PC-9 (cell line): Measurements from ENCODE around the gene CIT. TPM values are rescaled to one million over a fixed set of nuclear protein-coding genes. Genes with fewer than 3 reads are reported as not detected.

ENCODE experiments used
- BruUV-seq: library from RNA; stranded (reverse); fragments of 400-500 nt; replicated peaks from 2 replicates; lab custom pipeline; 2021; lab: Mats Ljungman, UMichigan
- CTCF ChIA-PET: fragments of 300-600 bp; sonication (Branson Sonifier 250); formaldehyde crosslinking; loops from one replicate; lab custom pipeline; 2022; ENCODE audit warnings: antibody characterized with exemption; lab: Charles Lee
- POLR2A ChIA-PET: fragments of 300-600 bp; sonication (Branson Sonifier 250); formaldehyde crosslinking; loops from one replicate; lab custom pipeline; 2022; ENCODE audit warnings: antibody characterized with exemption; ENCODE audit not compliant: unreplicated experiment; lab: Charles Lee
- DNase-seq, 2 experiments: peaks; one replicate each; pipeline versions ENCODE4 v3.0.0 to v3.0.0-alpha.2; 2015 to 2022; ENCODE audit warnings: mixed read lengths in 1 of 2
- H2AFZ ChIP-seq: fragments of 200-600 bp; sonication (generic); 2 replicates; pipeline ENCODE4 v1.8.1; 2017; ENCODE audit warnings: antibody characterized with exemption
- H3F3A ChIP-seq: fragments of 200-600 bp; sonication (generic); 2 replicates; pipeline ENCODE4 v1.8.1; 2017; ENCODE audit warnings: antibody characterized with exemption, mild to moderate bottlenecking, low read depth; ENCODE audit not compliant: insufficient read depth
- H3K27ac ChIP-seq: fragments of 200-600 bp; sonication (generic); 2 replicates; pipeline ENCODE4 v1.6.1; 2016; ENCODE audit warnings: mixed run types
- H3K27me3 ChIP-seq: fragments of 200-600 bp; sonication (generic); 2 replicates; pipeline ENCODE4 v1.6.1; 2016; ENCODE audit warnings: low read depth, mixed run types; ENCODE audit not compliant: insufficient read depth
- H3K36me3 ChIP-seq: fragments of 200-600 bp; sonication (generic); 2 replicates; pipeline ENCODE4 v1.6.1; 2016; ENCODE audit warnings: low read depth, mixed run types
- H3K4me1 ChIP-seq: fragments of 200-600 bp; sonication (generic); replicated peaks from 2 replicates; pipeline ENCODE4 v1.6.1; 2016; ENCODE audit warnings: mixed run types; ENCODE audit not compliant: insufficient read depth
- H3K4me2 ChIP-seq: fragments of 200-600 bp; sonication (generic); 2 replicates; pipeline ENCODE4 v1.6.1; 2017; ENCODE audit warnings: mixed run types
- H3K4me3 ChIP-seq: fragments of 200-600 bp; sonication (generic); 2 replicates; pipeline ENCODE4 v1.6.1; 2016; ENCODE audit warnings: mixed run types
- H3K79me2 ChIP-seq: fragments of 200-600 bp; sonication (generic); 2 replicates; pipeline ENCODE4 v1.6.1; 2017; ENCODE audit warnings: low read depth, mixed run types
- H3K9me2 ChIP-seq: fragments of 200-600 bp; sonication (generic); 2 replicates; pipeline ENCODE4 v1.8.1; 2017; ENCODE audit warnings: mild to moderate bottlenecking; ENCODE audit not compliant: insufficient read depth
- H3K9me3 ChIP-seq: fragments of 200-600 bp; sonication (generic); 2 replicates; pipeline ENCODE4 v1.8.1; 2016; ENCODE audit warnings: low read depth; ENCODE audit not compliant: insufficient read depth
- H4K20me1 ChIP-seq: fragments of 200-600 bp; sonication (generic); 2 replicates; pipeline ENCODE4 v1.8.1; 2017; ENCODE audit not compliant: insufficient read depth
- CTCF ChIP-seq: fragments of 200-600 bp; sonication (generic); conservative IDR thresholded peaks from 2 replicates; pipeline ENCODE4 v1.6.1; 2017; ENCODE audit warnings: mixed run types, antibody characterized with exemption, mild to moderate bottlenecking, moderate library complexity
- EZH2 ChIP-seq: fragments of 200-600 bp; sonication (generic); IDR thresholded peaks from 2 replicates; pipeline ENCODE4 v1.8.0; 2017; ENCODE audit warnings: antibody characterized with exemption, low read depth
- intact Hi-C: fragments of 100-400 bp; cut with micrococcal nuclease; formaldehyde crosslinking; loops from one replicate; pipeline ENCODE4 v1.10.0; 2022; ENCODE audit not compliant: unreplicated experiment
- total RNA-seq: library from RNA; stranded (reverse); gene quantifications from 2 replicates; pipeline ENCODE4 v1.2.3, GENCODE V29; 2021

The CIT gene
- total RNA-seq, 1 experiment from 2014 or later: 81.8 TPM

GRCh38 chr12:119840582-119840981 lies 36.5 kb downstream of the CIT start:
- H3F3A ChIP-seq: no peaks in the 10 kb centered on the region
- H3K4me1 ChIP-seq: no peaks in the 10 kb centered on the region
- intact Hi-C loops: no loop called here
- POLR2A ChIA-PET: no interaction called here
- H3K4me3 ChIP-seq: no peak overlapping the region
- H2AFZ ChIP-seq: no peak overlapping the region
- H3K79me2 ChIP-seq: no peaks in the 10 kb centered on the region
- no peaks in the 10 kb centered on the region for H3K36me3 ChIP-seq
- H3K9me2 ChIP-seq: no peaks in the 10 kb centered on the region
- DNase-seq: no peak
- H3K27me3 ChIP-seq: no peaks in the 10 kb centered on the region
- no TSS peak for BruUV-seq
- H3K27ac ChIP-seq: no peak overlapping the region
- no peaks in the 10 kb centered on the region for H4K20me1 ChIP-seq
- no peaks in the 10 kb centered on the region for H3K9me3 ChIP-seq
- CTCF ChIA-PET: no interaction called here
- H3K4me2 ChIP-seq: no peak overlapping the region
- TF ChIP-seq CTCF (no peak), EZH2 (no peak)

GRCh38 chr12:119840168-119840567 lies 37.0 kb downstream of the CIT start:
- Histone ChIP-seq H3F3A (no peaks in the 10 kb centered on the region), H3K79me2 (no peaks in the 10 kb centered on the region), H4K20me1 (no peaks in the 10 kb centered on the region), H3K27me3 (no peaks in the 10 kb centered on the region), H3K4me3 (no peak overlapping the region), H3K4me1 (no peaks in the 10 kb centered on the region), H3K4me2 (no peak overlapping the region), H2AFZ (no peak overlapping the region), H3K36me3 (no peaks in the 10 kb centered on the region), H3K9me3 (no peaks in the 10 kb centered on the region), H3K27ac (no peak overlapping the region), H3K9me2 (no peaks in the 10 kb centered on the region)
- no peak for DNase-seq
- CTCF ChIA-PET: no interaction called here
- BruUV-seq: no TSS peak
- TF ChIP-seq CTCF: no peak
- no peak for TF ChIP-seq EZH2
- POLR2A ChIA-PET: no interaction called here
- intact Hi-C loops: no loop called here

- no peaks in the 10 kb centered on the region for H3K9me2 ChIP-seq
- CTCF ChIA-PET: interaction anchor here (0.6 kb wide), 1 partner anchor 10 kb away, joined by 3 read pairs; no protein-coding TSS in a partner anchor
- TF ChIP-seq EZH2: no peak
- no peak for TF ChIP-seq CTCF
- DNase-seq: no peak
- no peak overlapping the region for H2AFZ ChIP-seq
- BruUV-seq: no TSS peak
- H3K27ac ChIP-seq: no peak overlapping the region
- H3K4me2 ChIP-seq: no peak overlapping the region
- intact Hi-C loops: no loop called here
- no peaks in the 10 kb centered on the region for H3K36me3 ChIP-seq
- no peaks in the 10 kb centered on the region for H3F3A ChIP-seq
- POLR2A ChIA-PET: no interaction called here
- no peaks in the 10 kb centered on the region for H4K20me1 ChIP-seq
- no peaks in the 10 kb centered on the region for H3K79me2 ChIP-seq
- no peaks in the 10 kb centered on the region for H3K27me3 ChIP-seq
- no peaks in the 10 kb centered on the region for H3K9me3 ChIP-seq
- H3K4me1 ChIP-seq: no peaks in the 10 kb centered on the region
- H3K4me3 ChIP-seq: no peak overlapping the region
These were observed 38.1 kb downstream of the CIT start for GRCh38 chr12:119838826-119839600.
